ENCODE results near the gene KRT4.

Gene KRT4

DNA sequence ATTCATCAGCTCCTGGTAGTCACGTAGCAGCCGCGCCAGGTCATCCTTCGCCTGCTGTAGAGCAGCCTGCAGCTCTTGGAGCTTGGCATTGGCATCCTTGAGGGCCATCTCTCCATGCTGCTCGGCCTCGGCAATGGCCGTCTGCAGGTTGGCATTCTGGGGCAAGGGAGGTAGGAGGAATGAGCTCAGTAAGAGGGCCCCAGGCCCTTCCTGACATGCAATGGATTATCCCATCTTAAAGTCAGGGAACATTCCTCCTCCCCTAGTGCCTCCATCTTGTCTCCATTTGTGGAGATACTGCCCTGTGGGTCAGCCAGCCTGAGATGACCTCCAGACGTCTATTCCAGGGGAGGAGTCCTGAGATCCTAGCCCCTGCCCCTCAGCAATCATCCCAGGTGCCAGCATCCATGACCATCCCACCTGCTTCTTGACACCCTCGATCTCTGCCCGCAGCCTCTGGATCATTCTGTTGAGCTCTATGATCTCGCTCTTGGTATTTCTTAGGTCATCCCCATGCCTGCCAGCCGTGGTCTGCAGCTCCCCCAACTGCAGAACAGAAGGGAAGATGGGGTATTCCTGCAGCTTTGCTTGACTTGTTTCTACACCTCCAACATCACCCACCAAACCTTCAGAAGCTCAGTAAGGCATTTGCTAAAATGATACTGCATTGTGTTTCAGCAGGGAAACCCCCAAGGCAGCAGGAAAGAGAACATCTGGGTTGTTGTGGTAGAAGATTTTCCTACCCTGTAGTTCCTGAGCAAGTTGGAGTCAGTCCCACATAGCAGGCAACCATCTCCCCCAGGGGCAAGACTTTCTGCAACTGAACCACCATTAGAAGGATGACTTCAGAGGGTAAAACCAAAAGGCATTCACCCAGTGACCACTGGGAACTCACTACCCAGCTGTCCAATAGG lies 22.4 kb downstream of the KRT4 start:
- no peak for DNase-seq (ENCODE audit: low spot score)
- H3K27ac Mint-ChIP-seq = no peak overlapping the region
- peaks cover 18% of the 10 kb centered on the region for H3K4me1 Mint-ChIP-seq (ENCODE audit: low read depth)
- no peaks in the 10 kb centered on the region for H3K9me3 Mint-ChIP-seq
- no peak overlapping the region for H3K4me3 Mint-ChIP-seq
- peaks cover 31% of the 10 kb centered on the region for H3K27me3 Mint-ChIP-seq (ENCODE audit: low read depth)
- H3K36me3 Mint-ChIP-seq (ENCODE audit: low read depth) = no peaks in the 10 kb centered on the region

DNA sequence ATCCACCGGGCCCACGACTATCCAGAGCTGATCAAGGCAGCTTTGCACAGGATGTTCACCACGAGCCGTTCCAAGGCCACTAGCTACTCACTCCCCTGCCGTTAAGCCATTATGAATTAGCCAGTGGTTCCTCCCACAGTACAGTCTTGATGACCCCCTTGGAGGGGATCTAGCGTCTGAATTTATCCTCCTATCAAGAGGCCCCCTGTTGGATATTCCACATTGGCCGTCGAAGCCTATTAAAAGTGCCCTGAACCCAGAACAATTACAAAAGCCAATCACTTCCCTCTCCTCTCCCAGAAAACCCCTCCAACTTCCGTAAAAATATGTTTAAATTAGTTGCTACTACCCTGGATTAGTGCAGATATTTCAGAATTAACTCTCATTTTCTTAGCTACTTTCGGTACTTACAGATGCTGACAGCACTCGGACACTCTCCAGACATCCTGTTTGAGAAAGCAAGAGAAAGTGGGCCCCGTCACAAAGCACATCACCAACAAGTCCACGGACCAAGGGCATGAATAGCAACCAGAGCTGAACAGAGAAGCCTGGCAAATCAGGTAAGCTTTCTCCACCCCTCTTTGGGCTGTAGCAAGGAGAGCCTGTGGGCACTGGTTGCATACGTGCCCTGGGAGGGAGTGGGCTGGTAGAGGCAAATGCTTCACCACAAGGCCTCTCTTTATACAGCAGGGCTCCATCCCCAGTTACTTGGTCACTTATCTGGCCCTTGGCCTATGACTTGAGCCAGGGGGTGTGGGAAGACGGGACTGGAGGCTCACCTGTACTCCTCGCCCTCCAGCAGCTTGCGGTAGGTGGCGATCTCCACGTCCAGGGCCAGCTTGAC lies 23.3 kb downstream of the KRT4 start:
- Mint-ChIP-seq H3K27ac (no peak overlapping the region), H3K36me3 (ENCODE audit: low read depth) (no peaks in the 10 kb centered on the region), H3K4me3 (no peak overlapping the region), H3K4me1 (ENCODE audit: low read depth) (peaks cover 18% of the 10 kb centered on the region), H3K27me3 (ENCODE audit: low read depth) (peaks cover 32% of the 10 kb centered on the region), H3K9me3 (no peaks in the 10 kb centered on the region)
- DNase-seq (ENCODE audit: low spot score) = no peak

DNA sequence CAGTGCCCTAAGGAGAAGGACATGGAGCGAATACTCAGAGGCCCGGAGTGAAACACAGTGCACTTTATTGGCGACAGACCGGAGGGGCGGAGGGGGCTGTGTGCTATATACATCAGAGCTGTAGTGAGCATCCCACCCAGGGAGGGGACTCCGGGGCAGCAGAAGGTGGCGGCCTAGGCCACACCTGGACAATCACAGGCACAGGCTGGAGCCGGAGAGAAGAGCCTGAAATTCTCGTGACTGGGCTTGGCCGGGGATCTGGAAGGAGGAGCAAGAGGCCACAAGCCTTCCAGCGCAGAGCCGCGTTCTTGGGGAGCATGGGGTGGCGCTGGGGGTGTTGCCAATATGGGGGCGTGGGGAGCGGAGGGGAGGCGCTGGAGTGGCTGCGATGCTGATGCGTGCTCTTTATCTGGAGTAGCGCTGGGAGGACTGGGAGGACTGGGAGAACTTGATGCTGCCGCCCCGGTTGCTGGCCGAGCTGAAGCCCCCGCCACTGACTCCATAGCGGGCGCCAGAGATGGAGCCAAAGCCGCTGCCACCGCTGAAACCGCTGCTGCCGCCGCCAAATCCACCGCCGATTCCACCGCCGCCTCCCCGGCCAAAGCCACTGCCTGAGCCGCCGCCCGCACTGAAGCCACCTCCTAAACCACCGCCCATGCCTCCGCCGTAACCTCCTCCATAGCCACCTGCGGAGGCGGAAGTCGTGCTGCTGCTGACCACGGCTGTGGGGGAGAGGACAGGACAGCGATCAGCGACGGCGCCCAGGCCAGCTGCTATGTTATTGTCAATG lies 24.1 kb downstream of the KRT4 start:
- peaks cover 18% of the 10 kb centered on the region for H3K4me1 Mint-ChIP-seq (ENCODE audit: low read depth)
- H3K9me3 Mint-ChIP-seq = no peaks in the 10 kb centered on the region
- no peaks in the 10 kb centered on the region for H3K36me3 Mint-ChIP-seq (ENCODE audit: low read depth)
- H3K4me3 Mint-ChIP-seq = no peak overlapping the region
- H3K27me3 Mint-ChIP-seq (ENCODE audit: low read depth) = peaks cover 37% of the 10 kb centered on the region
- H3K27ac Mint-ChIP-seq = no peak overlapping the region
- DNase-seq (ENCODE audit: low spot score) = no peak

DNA sequence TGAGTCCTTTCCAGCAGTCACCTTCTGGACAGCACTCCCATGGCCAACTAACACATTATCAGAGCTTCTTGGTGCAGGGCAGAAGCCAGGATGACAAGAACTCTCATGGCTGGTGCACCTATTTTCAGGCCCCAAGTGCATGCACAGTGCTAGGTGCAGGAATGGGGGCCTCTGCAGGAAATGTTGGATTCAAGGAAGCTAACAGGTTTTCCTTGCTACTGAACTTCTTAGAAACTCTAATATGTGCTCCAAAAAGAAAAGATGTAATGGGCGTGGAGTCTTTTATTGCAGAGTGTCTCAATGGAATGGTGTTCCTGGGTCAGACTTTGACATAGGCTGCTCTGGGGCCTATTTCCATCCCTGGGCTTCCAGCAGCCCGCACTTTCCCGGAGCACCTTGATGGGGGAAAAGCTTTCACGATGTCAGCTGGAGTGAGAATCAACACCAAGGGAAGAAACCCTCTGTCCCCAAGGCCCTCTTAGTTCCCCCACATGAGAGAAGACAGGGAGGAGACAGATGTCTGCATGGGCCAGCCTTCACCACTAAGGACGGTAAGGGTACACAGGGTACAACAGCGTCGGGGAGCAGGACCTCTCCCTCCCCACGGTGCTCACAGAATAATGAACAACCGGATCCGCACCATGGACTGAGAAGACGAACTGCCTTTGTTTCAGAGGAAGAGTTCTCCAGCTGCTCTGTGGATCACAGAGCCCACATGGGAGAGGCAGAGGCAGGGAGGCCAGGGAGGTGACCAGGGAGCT lies 24.9 kb downstream of the KRT4 start:
- H3K9me3 Mint-ChIP-seq = no peaks in the 10 kb centered on the region
- H3K27ac Mint-ChIP-seq = no peak overlapping the region
- peaks cover 37% of the 10 kb centered on the region for H3K27me3 Mint-ChIP-seq (ENCODE audit: low read depth)
- no peak overlapping the region for H3K4me3 Mint-ChIP-seq
- no peaks in the 10 kb centered on the region for H3K36me3 Mint-ChIP-seq (ENCODE audit: low read depth)
- no peak for DNase-seq (ENCODE audit: low spot score)
- H3K4me1 Mint-ChIP-seq (ENCODE audit: low read depth) = peaks cover 10% of the 10 kb centered on the region

DNA sequence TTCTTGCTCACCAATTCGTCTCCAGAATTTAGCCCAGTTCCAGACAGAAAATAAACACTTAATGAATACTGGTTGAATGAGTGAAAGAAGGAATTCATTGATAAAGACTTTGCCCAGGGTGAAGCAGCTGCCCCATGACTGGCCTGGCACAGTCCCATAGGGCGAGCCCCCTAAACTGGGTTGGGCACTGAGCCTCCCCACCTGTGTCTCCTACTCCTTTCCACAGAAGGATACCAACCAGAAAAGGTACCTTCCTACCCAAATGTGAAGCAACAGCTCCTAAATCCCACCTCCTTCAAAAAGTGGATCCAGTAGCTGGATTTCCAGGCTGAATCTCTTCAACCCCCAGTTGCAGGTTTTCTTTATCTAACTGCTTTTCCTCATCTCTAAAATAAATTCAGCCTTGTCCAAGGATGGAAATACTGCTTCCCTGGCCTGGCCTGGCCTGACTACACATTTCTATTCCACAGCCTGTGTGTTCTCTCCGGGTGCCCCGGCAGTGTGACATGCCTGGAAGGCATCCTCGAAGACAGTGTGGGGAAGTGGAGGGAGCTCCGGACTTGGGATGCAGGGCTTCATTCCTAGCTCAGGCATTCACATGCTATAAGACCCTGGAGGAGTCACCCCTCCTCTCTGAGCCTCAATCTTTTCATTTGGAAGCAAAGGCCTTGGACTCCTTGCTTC lies 25.6 kb downstream of the KRT4 start:
- H3K4me3 Mint-ChIP-seq = no peak overlapping the region
- H3K27me3 Mint-ChIP-seq (ENCODE audit: low read depth) = peaks cover 37% of the 10 kb centered on the region
- no peak overlapping the region for H3K27ac Mint-ChIP-seq
- no peaks in the 10 kb centered on the region for H3K36me3 Mint-ChIP-seq (ENCODE audit: low read depth)
- no peaks in the 10 kb centered on the region for H3K9me3 Mint-ChIP-seq
- peaks cover 7% of the 10 kb centered on the region for H3K4me1 Mint-ChIP-seq (ENCODE audit: low read depth)
- no peak for DNase-seq (ENCODE audit: low spot score)

DNA sequence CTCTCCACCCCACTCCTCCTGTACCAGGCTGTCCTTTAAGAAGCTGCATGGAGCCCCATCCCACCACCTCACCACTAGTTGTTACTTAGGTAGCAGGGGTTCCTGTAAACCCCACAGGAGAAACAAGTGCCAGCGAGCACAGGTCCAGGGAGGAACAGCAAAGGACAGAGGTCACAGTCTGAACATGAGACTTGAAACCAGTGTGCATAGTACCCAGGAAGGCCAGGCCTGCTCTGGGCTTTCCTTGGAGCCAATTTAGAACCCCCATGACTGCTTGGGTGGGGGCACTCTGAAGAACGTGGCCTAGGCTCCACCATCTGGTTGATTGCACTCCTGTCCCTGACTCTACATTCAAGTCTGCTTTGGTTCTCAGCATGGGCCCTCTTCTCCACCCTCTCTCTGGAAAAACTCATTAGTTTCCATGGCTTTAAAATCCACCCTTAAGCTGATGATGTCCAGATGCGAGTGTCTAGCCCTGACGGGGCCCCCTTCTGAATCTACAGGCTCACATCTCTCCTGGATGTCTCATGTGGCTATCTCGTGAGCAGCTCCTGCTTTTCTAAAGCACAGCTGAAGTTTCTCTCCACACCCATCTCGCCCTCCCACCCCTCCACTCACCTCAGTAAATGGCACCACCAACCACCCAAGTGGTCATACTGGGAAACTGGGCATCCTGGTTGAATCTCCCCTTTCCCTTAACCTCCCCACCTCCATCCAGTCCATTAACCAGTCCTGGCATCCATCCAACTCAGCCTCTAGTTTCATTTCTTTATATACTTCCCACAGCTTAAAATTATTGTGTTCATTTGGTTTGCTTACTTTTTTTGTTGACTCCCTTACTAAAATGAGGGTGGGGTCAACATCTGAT lies 26.4 kb downstream of the KRT4 start:
- H3K4me1 Mint-ChIP-seq (ENCODE audit: low read depth) = peaks cover 2% of the 10 kb centered on the region
- no peak overlapping the region for H3K4me3 Mint-ChIP-seq

DNA sequence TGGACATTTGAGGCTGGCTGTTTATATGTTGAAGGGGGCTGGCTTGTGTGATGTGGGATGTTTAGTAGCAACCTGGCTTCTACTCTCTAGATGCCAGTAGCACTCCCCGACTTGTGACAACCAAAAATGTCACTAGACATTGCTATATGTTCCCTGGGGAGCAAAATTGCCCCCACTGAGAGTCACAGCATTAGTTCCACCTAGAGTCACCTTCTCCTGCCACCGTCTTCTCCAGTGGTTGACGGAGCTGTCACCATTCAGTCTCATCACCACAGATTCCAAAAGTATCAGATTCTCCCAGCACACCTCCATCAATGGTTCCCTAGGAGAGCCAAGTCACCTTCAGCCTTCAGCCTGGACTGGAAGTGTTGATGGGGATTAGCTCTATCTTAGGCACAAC lies 29.0 kb downstream of the KRT4 start:
- Mint-ChIP-seq H3K27ac (no peak overlapping the region), H3K4me1 (ENCODE audit: low read depth) (no peaks in the 10 kb centered on the region), H3K36me3 (ENCODE audit: low read depth) (no peaks in the 10 kb centered on the region), H3K9me3 (no peaks in the 10 kb centered on the region), H3K4me3 (no peak overlapping the region), H3K27me3 (ENCODE audit: low read depth) (peaks cover 35% of the 10 kb centered on the region)
- DNase-seq (ENCODE audit: low spot score) = no peak

More for the DNA sequence above, 26.4 kb downstream of the KRT4 start:
- peaks cover 37% of the 10 kb centered on the region for H3K27me3 Mint-ChIP-seq (ENCODE audit: low read depth)
- H3K27ac Mint-ChIP-seq = no peak overlapping the region
- no peaks in the 10 kb centered on the region for H3K9me3 Mint-ChIP-seq
- no peak for DNase-seq (ENCODE audit: low spot score)
- no peaks in the 10 kb centered on the region for H3K36me3 Mint-ChIP-seq (ENCODE audit: low read depth)

DNA sequence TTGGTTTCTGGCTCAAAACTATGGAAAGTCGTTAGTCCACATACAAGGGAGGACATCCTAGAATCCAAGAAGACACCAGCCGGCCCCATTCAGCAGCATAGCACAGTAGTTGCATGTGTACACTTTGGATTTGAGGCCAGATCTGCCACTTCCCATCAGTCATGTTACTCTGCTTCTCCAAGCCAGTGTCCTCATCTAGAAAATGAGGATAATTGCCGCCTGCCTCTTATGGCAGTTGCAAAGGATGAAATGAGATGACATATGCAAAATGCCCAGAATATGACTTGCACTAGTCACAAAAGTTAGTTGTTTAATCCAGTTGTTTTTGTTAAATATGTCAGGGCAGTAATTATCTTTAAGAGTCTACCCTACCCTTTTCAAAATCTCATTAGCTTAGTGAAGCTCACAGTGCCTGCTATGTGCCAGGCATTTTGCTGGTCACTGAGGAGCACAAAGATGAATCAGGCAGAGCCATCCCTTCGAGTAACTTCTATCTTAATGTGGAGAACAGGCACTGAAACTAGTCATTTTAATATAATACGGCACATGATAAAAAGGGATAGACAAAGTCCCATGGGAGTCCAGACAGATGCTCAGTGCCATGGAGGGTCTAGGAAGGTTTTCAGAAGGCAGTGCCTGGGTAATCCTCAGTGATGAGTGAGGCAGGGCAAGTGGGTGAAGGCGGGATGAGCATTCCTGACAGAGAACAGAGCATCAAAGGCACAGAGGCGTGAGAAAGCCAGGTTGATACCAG lies 30.2 kb downstream of the KRT4 start:
- Mint-ChIP-seq H3K4me3 (no peak overlapping the region), H3K9me3 (no peaks in the 10 kb centered on the region), H3K36me3 (ENCODE audit: low read depth) (no peaks in the 10 kb centered on the region), H3K27ac (no peak overlapping the region), H3K27me3 (ENCODE audit: low read depth) (peaks cover 25% of the 10 kb centered on the region), H3K4me1 (ENCODE audit: low read depth) (no peaks in the 10 kb centered on the region)
- no peak for DNase-seq (ENCODE audit: low spot score)

DNA sequence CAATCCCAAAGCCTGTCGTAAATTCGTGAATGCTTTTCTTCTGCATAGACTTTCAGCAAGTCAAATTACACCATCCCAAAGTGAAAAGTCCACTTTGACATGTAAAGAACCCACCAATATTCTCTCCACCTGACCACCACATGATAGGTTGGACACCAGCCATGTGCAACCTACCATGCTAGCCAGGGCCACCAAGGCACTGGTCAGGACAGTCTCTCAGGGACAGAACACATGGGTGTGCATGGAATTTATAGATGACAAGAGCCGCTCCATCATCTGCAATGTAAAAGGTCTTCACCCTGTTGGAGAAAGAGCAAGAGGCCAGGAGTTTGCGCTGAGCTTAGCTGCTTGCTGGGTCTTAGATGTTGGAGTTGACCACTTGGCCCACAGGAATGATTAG lies 31.4 kb downstream of the KRT4 start:
- Mint-ChIP-seq H3K9me3 (no peaks in the 10 kb centered on the region), H3K27me3 (ENCODE audit: low read depth) (peaks cover 23% of the 10 kb centered on the region), H3K27ac (no peak overlapping the region), H3K4me1 (ENCODE audit: low read depth) (no peaks in the 10 kb centered on the region), H3K4me3 (no peak overlapping the region), H3K36me3 (ENCODE audit: low read depth) (no peaks in the 10 kb centered on the region)
- no peak for DNase-seq (ENCODE audit: low spot score)

DNA sequence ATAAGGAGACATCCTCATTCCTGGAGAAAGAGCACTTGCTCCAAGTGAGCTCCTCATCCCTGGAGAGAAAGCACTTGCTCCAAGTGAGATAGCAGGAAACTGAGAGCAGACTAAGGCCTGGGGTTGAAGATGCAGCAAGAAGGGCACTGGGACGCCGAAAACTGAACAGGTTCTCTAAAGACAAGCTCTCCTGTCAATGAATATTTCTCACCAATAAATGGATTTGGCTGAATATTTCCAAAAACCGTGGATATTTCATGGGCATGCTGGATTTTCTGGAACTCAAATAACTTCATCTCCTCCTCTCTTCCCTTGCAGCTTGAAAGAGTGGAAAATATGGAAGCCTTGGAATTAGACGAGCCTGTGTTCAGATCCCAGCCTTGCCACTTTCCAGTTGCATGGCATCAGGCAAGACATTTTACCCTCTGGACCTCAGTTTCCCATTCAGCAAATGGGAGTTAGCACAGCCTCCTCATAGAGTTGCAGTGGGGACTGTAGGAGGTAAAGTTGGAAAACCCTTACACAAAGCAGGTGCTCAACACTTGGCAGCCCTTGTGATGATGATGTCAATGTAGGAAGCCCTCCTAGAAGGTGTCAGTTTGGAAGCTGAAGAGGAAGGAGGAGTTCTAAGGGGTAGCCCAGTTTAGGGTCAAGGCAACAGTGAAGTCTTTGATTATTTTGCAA lies 32.4 kb downstream of the KRT4 start:
- DNase-seq (ENCODE audit: low spot score) = no peak
- Mint-ChIP-seq H3K9me3 (no peaks in the 10 kb centered on the region), H3K36me3 (ENCODE audit: low read depth) (no peaks in the 10 kb centered on the region), H3K4me3 (no peak overlapping the region), H3K27ac (no peak overlapping the region), H3K4me1 (ENCODE audit: low read depth) (no peaks in the 10 kb centered on the region), H3K27me3 (ENCODE audit: low read depth) (peaks cover 21% of the 10 kb centered on the region)

DNA sequence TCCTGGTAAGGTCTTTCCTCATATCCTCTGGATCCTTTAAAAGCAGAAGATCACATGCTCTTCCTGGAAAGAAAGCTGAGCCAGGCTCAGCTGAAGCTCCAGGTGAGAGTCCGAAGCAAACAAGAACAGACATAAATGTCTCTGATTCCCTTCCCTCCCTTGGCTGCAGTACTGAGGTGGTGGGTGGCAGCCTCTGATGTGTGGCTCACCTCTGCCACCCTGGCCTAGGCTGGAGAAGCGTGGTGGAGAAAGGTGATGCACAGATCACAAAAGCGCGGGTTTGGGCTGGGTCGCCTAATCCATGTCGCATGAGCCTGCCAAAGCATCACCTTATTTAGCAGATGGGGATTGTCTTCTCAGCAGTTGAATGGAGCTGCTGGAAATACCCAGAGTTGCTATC lies 34.0 kb downstream of the KRT4 start:
- no peak for DNase-seq (ENCODE audit: low spot score)
- H3K9me3 Mint-ChIP-seq = no peaks in the 10 kb centered on the region
- H3K4me1 Mint-ChIP-seq (ENCODE audit: low read depth) = no peaks in the 10 kb centered on the region
- H3K27ac Mint-ChIP-seq = no peak overlapping the region
- H3K27me3 Mint-ChIP-seq (ENCODE audit: low read depth) = peaks cover 15% of the 10 kb centered on the region
- H3K36me3 Mint-ChIP-seq (ENCODE audit: low read depth) = no peaks in the 10 kb centered on the region
- no peak overlapping the region for H3K4me3 Mint-ChIP-seq

Measured in T-helper 2 cell treated with Interferon-gamma antibody and Interleukin-4, amounts not matched to agents 5 μg/mL and 100 μg/mL, for 36 hours (primary cell).